ENCODE data around the gene RBM47. TPM values are rescaled to one million over a fixed set of nuclear protein-coding genes. Genes with fewer than 3 reads are reported as not detected.

The RBM47 gene
- total and polyA plus RNA-seq, 9 of the 15 experiments (the other 6 are each of a cell fraction or from before 2014, with no cell fraction given) = 1.4 to 6.4 (median 3.3) TPM

GRCh38 chr4:40608628-40609027, 21.0 kb downstream of the RBM47 start:
- CTCF ChIA-PET (ENCODE audit: low intra/inter-chr PET ratio) = no interaction called here

More at GRCh38 chr4:40608628-40609027, 21.0 kb downstream of the RBM47 start:
- H4K20me1 ChIP-seq (replicated peaks; ENCODE audit: control insufficient read depth, insufficient read depth, low read length) = no peaks in the 10 kb centered on the region
- 0% methylated on average over 2 of the region's 2 CpGs for WGBS (ENCODE audit: insufficient coverage, low coverage, missing lambda C conversion rate)
- no peak for ATAC-seq
- POLR2A ChIA-PET = interaction anchor here (0.5 to 0.6 kb wide), 2 partner anchors 61 to 155 kb away, joined by 3 read pairs; no protein-coding TSS in a partner anchor
- H3K4me3 ChIP-seq = no peak overlapping the region
- no peak for DNase-seq (ENCODE audit: extremely low read depth in 1 of 4, low spot score in 3 of 4)
- in situ Hi-C loops (cut with MboI) = no loop called here
- intact Hi-C loops (cut with micrococcal nuclease) = no loop called here
- no peak overlapping the region for H3K9ac ChIP-seq (ENCODE audit: insufficient read depth in 1 of 2, low read depth in 2 of 2, low read length in 2 of 2)
- no peak for FAIRE-seq
- BruUV-seq (replicated peaks) = no TSS peak
- H3K27me3 ChIP-seq (ENCODE audit: control insufficient read depth in 2 of 2, insufficient read depth in 2 of 2, low read length in 2 of 2) = peaks cover 43 to 44% of the 10 kb centered on the region in 2 experiments
- no peak overlapping the region for H3K27ac ChIP-seq (ENCODE audit: extremely low read depth, low read depth, low read length)
- H3K9me1 ChIP-seq (ENCODE audit: control insufficient read depth, insufficient read depth, low read length) = no peaks in the 10 kb centered on the region
- TF ChIP-seq ZNF830 (CRISPR knock-in tag; IDR thresholded peaks at IDR 0.05) = no peak
- no peak for TF ChIP-seq TAF9B (IDR thresholded peaks at IDR 0.05; ENCODE audit: partially characterized antibody)
- no peak for TF ChIP-seq ZNF175 (CRISPR knock-in tag; IDR thresholded peaks at IDR 0.05; ENCODE audit: low read depth)
- no peak for TF ChIP-seq SAFB2 (IDR thresholded peaks at IDR 0.05; ENCODE audit: borderline replicate concordance, low read depth, low read length, severe bottlenecking)
- no peak for TF ChIP-seq TCFL5 (CRISPR knock-in tag; conservative IDR thresholded peaks at IDR 0.05)
- TF ChIP-seq SUPT5H (IDR thresholded peaks at IDR 0.05) = no peak
- TF ChIP-seq NR0B1 (IDR thresholded peaks at IDR 0.05; ENCODE audit: partially characterized antibody) = no peak
- no peaks in the 10 kb centered on the region for H3K36me3 ChIP-seq (ENCODE audit: control insufficient read depth, insufficient read depth, low read length)
- no peak overlapping the region for H2AFZ ChIP-seq (ENCODE audit: low read depth, low read length)
- no peaks in the 10 kb centered on the region for H3K79me2 ChIP-seq (ENCODE audit: control insufficient read depth, insufficient read depth, low read length)
- H3K9me3 ChIP-seq (replicated peaks; ENCODE audit: control insufficient read depth, insufficient read depth, low read depth, low read length) = no peaks in the 10 kb centered on the region
- H3K4me1 ChIP-seq (replicated peaks in 1 of 2; ENCODE audit: control insufficient read depth in 2 of 2, insufficient read depth in 2 of 2, low read length in 2 of 2) = no peaks in the 10 kb centered on the region
- H3K4me2 ChIP-seq (ENCODE audit: insufficient read depth, low read length) = no peak overlapping the region
